Body of pancreas (tissue), 4 donors: Measurements from ENCODE around the gene ARHGAP12.

Source experiments
- CTCF ChIP-seq, 7 experiments: fragments of 450-650 bp in 4 of 7; fragments of 200-600 bp in 3 of 7; sonication (generic) in 3 of 7; IDR thresholded peaks; one replicate each; pipeline ENCODE4 v1.5.1; 2016 to 2019; ENCODE audit warnings: antibody characterized with exemption in 7 of 7
- POLR2A ChIP-seq, 3 donors: fragments of 450-650 bp; IDR thresholded peaks; one replicate each; pipeline ENCODE4 v1.6.1; 2016; ENCODE audit warnings: antibody characterized with exemption in 3 of 3, mild to moderate bottlenecking in 2 of 3

- TF ChIP-seq CTCF (IDR thresholded peaks at IDR 0.05) (no peak), POLR2A (IDR thresholded peaks at IDR 0.05) (no peak)
These were observed 107.8 kb downstream of the ARHGAP12 start for GRCh38 chr10:31820778-31821369.
